H9 (cell line): ENCODE data around the gene PHKG2. TPM values are rescaled to one million over a fixed set of nuclear protein-coding genes. Genes with fewer than 3 reads are reported as not detected.

Experiments used
- DNase-seq: peaks from one replicate; pipeline ENCODE4 v3.0.0-alpha.2; 2017
- H2AFZ ChIP-seq: one replicate; pipeline ENCODE4 v1.6.1; 2013; ENCODE audit warnings: mild to moderate bottlenecking, low read length, control low read depth, moderate library complexity
- H2AK5ac ChIP-seq: 2 replicates; pipeline ENCODE4 v1.6.1; 2013; ENCODE audit warnings: low read length, control low read depth, mixed read lengths; ENCODE audit not compliant: insufficient read length
- H2BK120ac ChIP-seq: one replicate; pipeline ENCODE4 v1.6.1; 2013; ENCODE audit warnings: low read depth, mild to moderate bottlenecking, low read length, control low read depth, inconsistent platforms; ENCODE audit not compliant: poor library complexity, severe bottlenecking
- H2BK12ac ChIP-seq: 2 replicates; pipeline ENCODE4 v1.6.1; 2013; ENCODE audit warnings: low read length, control low read depth, mixed read lengths, low read depth; ENCODE audit not compliant: insufficient read length
- H2BK15ac ChIP-seq: 2 replicates; pipeline ENCODE4 v1.6.1; 2013; ENCODE audit warnings: low read depth, low read length, control low read depth
- H2BK20ac ChIP-seq: one replicate; pipeline ENCODE4 v1.6.1; 2013; ENCODE audit warnings: low read depth, mild to moderate bottlenecking, low read length, control low read depth, inconsistent platforms; ENCODE audit not compliant: poor library complexity, severe bottlenecking
- H2BK5ac ChIP-seq: 2 replicates; pipeline ENCODE4 v1.6.1; 2013; ENCODE audit warnings: low read length, control low read depth, mixed read lengths; ENCODE audit not compliant: insufficient read length
- H3K14ac ChIP-seq: 2 replicates; pipeline ENCODE4 v1.6.1; 2013; ENCODE audit warnings: low read length, control low read depth; ENCODE audit not compliant: insufficient read depth
- H3K18ac ChIP-seq: 2 replicates; pipeline ENCODE4 v1.6.1; 2013; ENCODE audit warnings: low read depth, mild to moderate bottlenecking, mixed read lengths, low read length, control low read depth; ENCODE audit not compliant: insufficient read length
- H3K23ac ChIP-seq: 2 replicates; pipeline ENCODE4 v1.6.1; 2013; ENCODE audit warnings: low read length, control low read depth, mixed read lengths, low read depth; ENCODE audit not compliant: insufficient read length
- H3K23me2 ChIP-seq: 2 replicates; pipeline ENCODE4 v1.6.1; 2013; ENCODE audit warnings: low read depth, mild to moderate bottlenecking, mixed read lengths, low read length, control low read depth; ENCODE audit not compliant: insufficient read length, poor library complexity, severe bottlenecking
- H3K27ac ChIP-seq: 2 replicates; pipeline ENCODE4 v1.5.1; 2013; ENCODE audit warnings: low read length, control low read depth, mixed read lengths, low read depth; ENCODE audit not compliant: insufficient read length
- H3K27me3 ChIP-seq: 2 replicates; pipeline ENCODE4 v1.6.1; 2013; ENCODE audit warnings: low read length, control low read depth, inconsistent platforms; ENCODE audit not compliant: insufficient read depth
- H3K4ac ChIP-seq: 2 replicates; pipeline ENCODE4 v1.6.1; 2013; ENCODE audit warnings: low read depth, mild to moderate bottlenecking, control low read depth, inconsistent platforms, low read length, moderate library complexity
- H3K4me1 ChIP-seq: 2 replicates; pipeline ENCODE4 v1.6.1; 2013; ENCODE audit warnings: low read length, control low read depth, inconsistent platforms; ENCODE audit not compliant: insufficient read depth
- H3K4me2 ChIP-seq: 2 replicates; pipeline ENCODE4 v1.6.1; 2013; ENCODE audit warnings: low read length, control low read depth, mixed read lengths; ENCODE audit not compliant: insufficient read length, insufficient read depth
- H3K56ac ChIP-seq: 2 replicates; pipeline ENCODE4 v1.6.1; 2013; ENCODE audit warnings: low read depth, mild to moderate bottlenecking, mixed read lengths, low read length, control low read depth; ENCODE audit not compliant: insufficient read length
- H3K79me1 ChIP-seq: 2 replicates; pipeline ENCODE4 v1.6.1; 2013; ENCODE audit warnings: low read depth, mild to moderate bottlenecking, moderate library complexity, low read length, control low read depth, inconsistent platforms; ENCODE audit not compliant: insufficient read depth, poor library complexity, severe bottlenecking
- H3K79me2 ChIP-seq: 2 replicates; pipeline ENCODE4 v1.6.1; 2013; ENCODE audit warnings: low read length, control low read depth, inconsistent platforms; ENCODE audit not compliant: insufficient read depth
- H3K9ac ChIP-seq: 2 replicates; pipeline ENCODE4 v1.6.1; 2013; ENCODE audit warnings: low read length, control low read depth, mixed read lengths; ENCODE audit not compliant: insufficient read length; ENCODE audit errors: extremely low read depth
- H3K9me3 ChIP-seq: one replicate; pipeline ENCODE4 v1.6.1; 2013; ENCODE audit warnings: low read depth, low read length, inconsistent platforms; ENCODE audit not compliant: control insufficient read depth
- H3T11ph ChIP-seq: one replicate; pipeline ENCODE4 v1.6.1; 2013; ENCODE audit warnings: mild to moderate bottlenecking, low read length, control low read depth, inconsistent platforms
- H4K20me1 ChIP-seq: one replicate; pipeline ENCODE4 v1.6.1; 2013; ENCODE audit not compliant: control insufficient read depth, insufficient read length, insufficient read depth
- H4K5ac ChIP-seq: 2 replicates; pipeline ENCODE4 v1.6.1; 2013; ENCODE audit warnings: low read depth, mild to moderate bottlenecking, mixed read lengths, low read length, control low read depth; ENCODE audit not compliant: insufficient read length
- H4K8ac ChIP-seq: replicated peaks from 2 replicates; pipeline ENCODE4 v1.6.1; 2013; ENCODE audit warnings: low read length, control low read depth, mixed read lengths, low read depth; ENCODE audit not compliant: insufficient read length
- H4K91ac ChIP-seq: 2 replicates; pipeline ENCODE4 v1.6.1; 2013; ENCODE audit warnings: low read depth, mild to moderate bottlenecking, moderate library complexity, mixed read lengths, low read length, control low read depth; ENCODE audit not compliant: insufficient read length
- H3K27ac Mint-ChIP-seq, 3 experiments: 2 replicates in 2 of 3; 3 replicates in 1 of 3; pipeline ENCODE4 v1.8.0; 2020 to 2021; ENCODE audit warnings: mixed read lengths in 3 of 3, mild to moderate bottlenecking in 1 of 3, moderate library complexity in 1 of 3
- H3K27me3 Mint-ChIP-seq: 2 replicates; pipeline ENCODE4 v1.8.0; 2021; ENCODE audit warnings: low read depth, mild to moderate bottlenecking, moderate library complexity, mixed read lengths
- H3K36me3 Mint-ChIP-seq, 3 experiments: 2 replicates in 2 of 3; 3 replicates in 1 of 3; pipeline ENCODE4 v1.8.0; 2020 to 2021; ENCODE audit warnings: low read depth in 3 of 3, mixed read lengths in 3 of 3; ENCODE audit not compliant: insufficient read depth in 1 of 3
- H3K4me1 Mint-ChIP-seq, 2 experiments: 2 replicates each; pipeline ENCODE4 v1.8.0; 2020; ENCODE audit warnings: mixed read lengths in 2 of 2
- H3K4me3 Mint-ChIP-seq, 2 experiments: 2 replicates in 1 of 2; 3 replicates in 1 of 2; pipeline ENCODE4 v1.8.0; 2020 to 2021; ENCODE audit warnings: mild to moderate bottlenecking in 2 of 2, mixed read lengths in 2 of 2, moderate library complexity in 1 of 2
- H3K9me3 Mint-ChIP-seq, 2 experiments: 2 replicates in 1 of 2; 3 replicates in 1 of 2; pipeline ENCODE4 v1.8.0; 2020; ENCODE audit warnings: mild to moderate bottlenecking in 2 of 2, mixed read lengths in 2 of 2, moderate library complexity in 1 of 2
- CTCF ChIP-seq: fragments of 200-600 bp; sonication (generic); conservative IDR thresholded peaks from 3 replicates; pipeline ENCODE4 v1.8.0; 2021; ENCODE audit warnings: antibody characterized with exemption, mild to moderate bottlenecking
- WGBS: extraction: QIAGEN DNeasy Blood & Tissue Kit; methylation state at CpG from one replicate; pipeline ENCODE4 v1.1.7; 2013; ENCODE audit warnings: missing lambda C conversion rate, low lambda C conversion rate, mixed read lengths; ENCODE audit not compliant: insufficient read length; ENCODE audit errors: extremely low coverage; 5-methylcytosine and 5-hydroxymethylcytosine counted together
- total RNA-seq: library from RNA; stranded (reverse); gene quantifications from 2 replicates; pipeline ENCODE4 v1.2.1, GENCODE V29; 2021

PHKG2 gene
- total RNA-seq, 1 experiment from 2014 or later: 46.6 TPM

DNA sequence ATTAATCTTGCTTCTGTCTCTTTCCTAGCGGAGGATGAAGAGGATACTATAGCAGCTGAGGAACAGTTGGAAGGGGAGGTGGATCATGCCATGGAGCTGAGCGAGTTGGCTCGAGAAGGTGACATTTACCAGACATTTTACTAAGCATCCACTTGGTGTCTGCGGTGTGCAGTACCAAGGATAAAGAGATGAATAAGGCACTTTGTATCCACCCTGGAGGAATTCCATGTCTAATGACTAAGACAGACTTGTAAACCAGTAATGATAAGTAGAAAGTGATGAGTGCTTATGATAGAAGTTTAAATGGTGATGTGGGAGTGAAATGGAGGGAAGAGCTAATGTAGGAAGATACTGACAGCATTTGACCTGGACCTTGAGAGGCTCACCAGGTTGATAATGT is 37.3 kb upstream of the PHKG2 start:
- no peaks in the 10 kb centered on the region for H3K9me3 Mint-ChIP-seq
- Histone ChIP-seq H3K27me3 (no peaks in the 10 kb centered on the region), H3K4me1 (no peaks in the 10 kb centered on the region), H3K9ac (no peak overlapping the region), H3T11ph (no peak overlapping the region), H3K23me2 (no peaks in the 10 kb centered on the region), H3K23ac (no peak overlapping the region), H2BK5ac (no peak overlapping the region), H3K27ac (no peak overlapping the region), H3K56ac (no peak overlapping the region), H3K4me2 (no peak overlapping the region), H2BK120ac (no peak overlapping the region), H3K14ac (no peak overlapping the region), H2BK15ac (no peak overlapping the region), H3K4ac (no peak overlapping the region), H3K79me2 (no peaks in the 10 kb centered on the region), H3K79me1 (no peaks in the 10 kb centered on the region), H4K8ac (no peak overlapping the region), H4K91ac (no peak overlapping the region), H4K20me1 (no peaks in the 10 kb centered on the region), H3K9me3 (no peaks in the 10 kb centered on the region), H2BK12ac (no peak overlapping the region), H2AFZ (no peak overlapping the region), H2BK20ac (no peak overlapping the region), H3K18ac (no peak overlapping the region), H2AK5ac (no peak overlapping the region), H4K5ac (no peak overlapping the region)
- no CpG with 5 or more reads among the region's 4 CpGs for WGBS
- H3K4me3 Mint-ChIP-seq: no peak overlapping the region
- no peaks in the 10 kb centered on the region for H3K27me3 Mint-ChIP-seq
- H3K36me3 Mint-ChIP-seq: peaks cover 67 to 94% (median 85%) of the 10 kb centered on the region in 3 experiments; a peak in 6 of 7 replicates
- H3K27ac Mint-ChIP-seq: no peak overlapping the region
- DNase-seq: no peak
- H3K4me1 Mint-ChIP-seq: no peaks in the 10 kb centered on the region
- no peak for TF ChIP-seq CTCF
